Skeletal muscle tissue (tissue), 4 donors: ENCODE data around the gene KIF25. TPM values are rescaled to one million over a fixed set of nuclear protein-coding genes. Genes with fewer than 3 reads are reported as not detected.

Source experiments
- H3K27ac ChIP-seq: one replicate; pipeline ENCODE4 v1.7.0; 2013; ENCODE audit warnings: mild to moderate bottlenecking, low read depth, low read length, inconsistent platforms
- H3K27me3 ChIP-seq, 3 donors: one replicate each; pipeline ENCODE4 v1.7.0; 2013; ENCODE audit warnings: low read length in 3 of 3; ENCODE audit not compliant: control insufficient read depth in 3 of 3, insufficient read depth in 3 of 3
- H3K36me3 ChIP-seq, 3 donors: one replicate each; pipeline ENCODE4 v1.7.0; 2013; ENCODE audit warnings: low read length in 3 of 3; ENCODE audit not compliant: control insufficient read depth in 3 of 3, insufficient read depth in 3 of 3
- H3K4me1 ChIP-seq, 3 donors: one replicate each; pipeline ENCODE4 v1.7.0; 2013; ENCODE audit warnings: low read length in 3 of 3, mild to moderate bottlenecking in 3 of 3; ENCODE audit not compliant: control insufficient read depth in 3 of 3, insufficient read depth in 3 of 3
- H3K4me3 ChIP-seq, 3 donors: one replicate each; pipeline ENCODE4 v1.7.0; 2013; ENCODE audit warnings: low read length in 3 of 3
- H3K9ac ChIP-seq, 3 donors: one replicate each; pipeline ENCODE4 v1.7.0; 2013; ENCODE audit warnings: low read length in 3 of 3, mild to moderate bottlenecking in 3 of 3, moderate library complexity in 2 of 3, low read depth in 1 of 3
- H3K9me3 ChIP-seq, 3 donors: one replicate each; pipeline ENCODE4 v1.7.0; 2013; ENCODE audit warnings: low read length in 3 of 3; ENCODE audit not compliant: control insufficient read depth in 3 of 3
- total RNA-seq: library from RNA; depleted of rRNA; stranded (reverse); fragments of >200 nt; gene quantifications from one replicate; pipeline ENCODE4 v1.2.3, GENCODE V29; 2014
- donor health status: Osteomylitis.

The KIF25 gene
- total RNA-seq, 1 donor from 2014 or later, result not detected

- no peak overlapping the region for H3K4me3 ChIP-seq
- H3K36me3 ChIP-seq, result no peaks in the 10 kb centered on the region
- H3K4me1 ChIP-seq, result peaks cover 0 to 2% (median 0%) of the 10 kb centered on the region in 3 donors
- peaks cover 0 to 9% (median 6%) of the 10 kb centered on the region in 3 donors for H3K27me3 ChIP-seq
- no peaks in the 10 kb centered on the region for H3K9me3 ChIP-seq
- H3K9ac ChIP-seq, result no peak overlapping the region
- no peak overlapping the region for H3K27ac ChIP-seq
Measured at GRCh38 chr6:168024951-168025510, 27.6 kb downstream of the KIF25 start.

- Histone ChIP-seq H3K4me3 (no peak overlapping the region), H3K4me1 (peaks cover 0 to 7% (median 6%) of the 10 kb centered on the region in 3 donors), H3K27ac (no peak overlapping the region)
Measured at GRCh38 chr6:168025831-168026710, 28.6 kb downstream of the KIF25 start.

GRCh38 chr6:168026925-168027324 lies 29.5 kb downstream of the KIF25 start:
- H3K4me1 ChIP-seq, result peaks cover 6 to 12% (median 9%) of the 10 kb centered on the region in 3 donors
- no peaks in the 10 kb centered on the region for H3K36me3 ChIP-seq

More at GRCh38 chr6:168025831-168026710, 28.6 kb downstream of the KIF25 start:
- Histone ChIP-seq H3K9me3 (no peaks in the 10 kb centered on the region), H3K36me3 (no peaks in the 10 kb centered on the region), H3K27me3 (peaks cover 0 to 9% (median 6%) of the 10 kb centered on the region in 3 donors), H3K9ac (no peak overlapping the region)

GRCh38 chr6:168027521-168027920 lies 30.1 kb downstream of the KIF25 start:
- peaks cover 0 to 9% (median 6%) of the 10 kb centered on the region in 3 donors for H3K27me3 ChIP-seq
- H3K4me1 ChIP-seq, result peaks cover 6 to 17% (median 10%) of the 10 kb centered on the region in 3 donors
- no peak overlapping the region for H3K9ac ChIP-seq
- H3K36me3 ChIP-seq, result no peaks in the 10 kb centered on the region
- no peaks in the 10 kb centered on the region for H3K9me3 ChIP-seq
- no peak overlapping the region for H3K4me3 ChIP-seq
- H3K27ac ChIP-seq, result no peak overlapping the region

More at GRCh38 chr6:168026925-168027324, 29.5 kb downstream of the KIF25 start:
- Histone ChIP-seq H3K27me3 (peaks cover 0 to 9% (median 6%) of the 10 kb centered on the region in 3 donors), H3K9ac (no peak overlapping the region), H3K4me3 (no peak overlapping the region), H3K9me3 (no peaks in the 10 kb centered on the region), H3K27ac (no peak overlapping the region)

- Histone ChIP-seq H3K27me3 (peaks cover 0 to 9% (median 3%) of the 10 kb centered on the region in 3 donors), H3K4me1 (peaks cover 6 to 22% (median 14%) of the 10 kb centered on the region in 3 donors)
Measured at GRCh38 chr6:168028181-168028580, 30.7 kb downstream of the KIF25 start.

GRCh38 chr6:168029459-168030217 lies 32.2 kb downstream of the KIF25 start:
- H3K27me3 ChIP-seq, result peaks cover 0 to 9% (median 4%) of the 10 kb centered on the region in 3 donors
- no peaks in the 10 kb centered on the region for H3K9me3 ChIP-seq
- no peaks in the 10 kb centered on the region for H3K36me3 ChIP-seq
- no peak overlapping the region for H3K27ac ChIP-seq
- H3K4me1 ChIP-seq, result peaks cover 6 to 22% (median 19%) of the 10 kb centered on the region in 3 donors
- no peak overlapping the region for H3K4me3 ChIP-seq
- no peak overlapping the region for H3K9ac ChIP-seq

More at GRCh38 chr6:168028181-168028580, 30.7 kb downstream of the KIF25 start:
- no peaks in the 10 kb centered on the region for H3K9me3 ChIP-seq
- H3K36me3 ChIP-seq, result no peaks in the 10 kb centered on the region
- no peak overlapping the region for H3K4me3 ChIP-seq
- no peak overlapping the region for H3K27ac ChIP-seq
- no peak overlapping the region for H3K9ac ChIP-seq

GRCh38 chr6:168030218-168030746 lies 32.8 kb downstream of the KIF25 start:
- H3K9ac ChIP-seq, result no peak overlapping the region
- peak overlapping the region; percentile 30 for H3K27ac ChIP-seq
- H3K27me3 ChIP-seq, result peaks cover 0 to 10% (median 9%) of the 10 kb centered on the region in 3 donors
- H3K36me3 ChIP-seq, result no peaks in the 10 kb centered on the region
- no peaks in the 10 kb centered on the region for H3K9me3 ChIP-seq
- no peak overlapping the region for H3K4me3 ChIP-seq
- H3K4me1 ChIP-seq, result peaks cover 10 to 24% (median 22%) of the 10 kb centered on the region in 3 donors

- H3K9ac ChIP-seq, result no peak overlapping the region
- peaks cover 4 to 13% (median 6%) of the 10 kb centered on the region in 3 donors for H3K27me3 ChIP-seq
- no peak overlapping the region for H3K4me3 ChIP-seq
- no peaks in the 10 kb centered on the region for H3K9me3 ChIP-seq
- peaks cover 16 to 30% (median 28%) of the 10 kb centered on the region in 3 donors for H3K4me1 ChIP-seq
- H3K36me3 ChIP-seq, result no peaks in the 10 kb centered on the region
- H3K27ac ChIP-seq, result peak overlapping the region; percentile 30
Measured at GRCh38 chr6:168030908-168031307, 33.4 kb downstream of the KIF25 start.

- Histone ChIP-seq H3K27me3 (peaks cover 2 to 18% (median 12%) of the 10 kb centered on the region in 3 donors), H3K4me3 (no peak overlapping the region), H3K9ac (no peak overlapping the region), H3K36me3 (no peaks in the 10 kb centered on the region), H3K27ac (peak overlapping the region; percentile 80), H3K9me3 (no peaks in the 10 kb centered on the region), H3K4me1 (peaks cover 21 to 36% (median 33%) of the 10 kb centered on the region in 3 donors)
Measured at GRCh38 chr6:168031411-168031971, 34.0 kb downstream of the KIF25 start.
